Ovary (tissue), 9 donors: ENCODE data around the gene NSF. TPM values are rescaled to one million over a fixed set of nuclear protein-coding genes. Genes with fewer than 3 reads are reported as not detected.

Source experiments
- DNase-seq, 5 donors: peaks; one replicate each; pipeline ENCODE4 v3.0.0-alpha.2; 2019 to 2020
- H3K27ac ChIP-seq, 2 donors: fragments of 200-600 bp; one replicate each; pipeline versions ENCODE4 v1.5.1 to v1.8.0; 2019 to 2022
- H3K27me3 ChIP-seq: fragments of 200-600 bp; one replicate; pipeline ENCODE4 v1.8.0; 2022
- H3K36me3 ChIP-seq: fragments of 200-600 bp; sonication (generic); one replicate; pipeline ENCODE4 v1.5.1; 2019
- H3K4me1 ChIP-seq: one replicate; pipeline ENCODE4 v1.8.1; 2013; ENCODE audit warnings: mild to moderate bottlenecking, moderate library complexity; ENCODE audit not compliant: insufficient read depth
- H3K4me3 ChIP-seq: fragments of 200-600 bp; sonication (generic); one replicate; pipeline ENCODE4 v1.5.1; 2017
- H3K9me3 ChIP-seq, 2 donors: fragments of 200-600 bp in 1 of 2; sonication (generic) in 1 of 2; one replicate each; pipeline versions ENCODE4 v1.5.1 to v1.8.1; 2013 to 2019; ENCODE audit warnings: mild to moderate bottlenecking in 1 of 2, moderate library complexity in 1 of 2
- EP300 ChIP-seq: sonication (generic); formaldehyde crosslinking; IDR thresholded peaks from one replicate; pipeline ENCODE4 v1.6.1; 2017; ENCODE audit warnings: antibody characterized with exemption
- POLR2A ChIP-seq: fragments of 450-650 bp; IDR thresholded peaks from one replicate; pipeline ENCODE4 v1.6.1; 2017; ENCODE audit warnings: antibody characterized with exemption, mild to moderate bottlenecking, moderate library complexity
- WGBS, 3 donors: extraction: QIAGEN DNeasy Blood & Tissue Kit in 1 of 3; methylation state at CpG; one replicate each; pipeline versions ENCODE4 v1.1.5 to v1.1.7; 2013 to 2017; 5-methylcytosine and 5-hydroxymethylcytosine counted together
- intact Hi-C, 4 donors: fragments of 100-400 bp; cut with DNase I; formaldehyde crosslinking; loops; one replicate each; pipeline versions ENCODE4 v1.11.0 to v1.15.1; 2022 to 2023
- polyA plus RNA-seq, 2 donors: library from polyadenylated mRNA; stranded (reverse); fragments of 200-250 nt in 1 of 2; fragments of 350-450 nt in 1 of 2; fragmentation: Illumina TruSeq in 1 of 2; extraction: RNeasy Lipid Tissue Mini Kit (QIAGEN cat#74804) in 1 of 2; gene quantifications; one replicate each; pipeline ENCODE4 v1.2.3, GENCODE V29; 2013 to 2014
- total RNA-seq, 7 donors: library from RNA; depleted of rRNA in 2 of 7; stranded (reverse); fragments of >200 nt in 2 of 7; fragmentation: NEBNext Ultra II Directional in 3 of 7; extraction: Animal tissue kit (Norgen Biotek cat#: 25700) in 3 of 7; gene quantifications; one replicate each; pipeline versions ENCODE4 v1.1.0 to v1.2.4, GENCODE V29; 2016 to 2023
- TF ChIP-seq, protein P1 (sequence below), 3 donors: fragments of 450-650 bp in 2 of 3; fragments of 200-600 bp in 1 of 3; IDR thresholded peaks; one replicate each; pipeline versions ENCODE4 v1.5.1 to v1.8.0; 2016 to 2022; ENCODE audit warnings: antibody characterized with exemption in 3 of 3, mild to moderate bottlenecking in 1 of 3
- donor health status: DM: no; HTN: no; CAD: no; lungs with moderate emphysema.
- donor health status: DM: no; HTN: no; CAD: no.
- donor health status: Bipolar disorder and iron deficiency.
- donor health status: DM: yes; HTN: yes; CAD: no.
- donor health status: DM: no; HTN: no; CAD: no.
- donor health status: DM: yes; HTN: yes; CAD: no.

NSF gene
- total and polyA plus RNA-seq, 9 donors = 6.6 to 33.3 (median 19.6) TPM

DNA sequence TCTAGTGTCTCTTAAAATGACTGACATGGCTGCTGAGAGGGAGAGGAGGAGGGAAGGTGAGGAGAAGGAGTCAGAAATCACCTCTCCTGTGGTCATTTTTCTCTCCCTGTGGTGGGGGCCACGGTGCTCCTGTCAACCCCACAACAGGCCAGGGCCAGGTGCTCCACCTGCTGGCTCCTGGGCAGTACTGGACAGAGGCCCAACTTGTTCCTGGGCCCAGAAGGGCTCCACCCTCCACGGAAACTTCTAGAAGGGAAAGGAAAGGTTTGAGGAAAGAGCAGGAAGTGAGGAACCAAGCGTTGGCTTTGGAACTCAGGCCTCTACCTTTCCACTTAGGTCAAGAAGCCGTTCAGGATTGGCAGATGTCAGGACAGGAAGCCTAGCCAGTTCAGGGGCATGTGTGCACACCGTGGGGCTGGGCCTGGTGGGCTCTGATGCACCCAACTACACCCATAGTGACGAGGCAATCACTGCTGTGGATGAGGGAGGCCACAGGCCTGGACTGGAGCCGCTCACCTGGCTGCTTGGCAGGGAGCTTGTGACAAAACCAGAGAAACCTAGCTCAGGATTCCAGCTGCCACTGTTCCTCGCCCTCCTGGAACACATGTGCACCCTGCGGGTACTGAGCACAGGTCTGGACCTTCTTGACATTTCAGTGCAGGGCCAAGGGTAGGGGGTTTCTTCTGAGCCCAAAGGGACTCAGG lies 191.9 kb downstream of the NSF start:
- Histone ChIP-seq H3K27me3 (no peaks in the 10 kb centered on the region), H3K9me3 (no peaks in the 10 kb centered on the region), H3K36me3 (no peaks in the 10 kb centered on the region), H3K4me1 (no peaks in the 10 kb centered on the region), H3K27ac (no peak overlapping the region), H3K4me3 (no peak overlapping the region)
- DNase-seq = no peak
- WGBS, 3 donors = 73 to 81% (median 76%) methylated on average over 9 of the region's 9 CpGs
- intact Hi-C loops = no loop called here
- TF ChIP-seq POLR2A (no peak), EP300 (no peak)
- TF ChIP-seq, protein P1, sequence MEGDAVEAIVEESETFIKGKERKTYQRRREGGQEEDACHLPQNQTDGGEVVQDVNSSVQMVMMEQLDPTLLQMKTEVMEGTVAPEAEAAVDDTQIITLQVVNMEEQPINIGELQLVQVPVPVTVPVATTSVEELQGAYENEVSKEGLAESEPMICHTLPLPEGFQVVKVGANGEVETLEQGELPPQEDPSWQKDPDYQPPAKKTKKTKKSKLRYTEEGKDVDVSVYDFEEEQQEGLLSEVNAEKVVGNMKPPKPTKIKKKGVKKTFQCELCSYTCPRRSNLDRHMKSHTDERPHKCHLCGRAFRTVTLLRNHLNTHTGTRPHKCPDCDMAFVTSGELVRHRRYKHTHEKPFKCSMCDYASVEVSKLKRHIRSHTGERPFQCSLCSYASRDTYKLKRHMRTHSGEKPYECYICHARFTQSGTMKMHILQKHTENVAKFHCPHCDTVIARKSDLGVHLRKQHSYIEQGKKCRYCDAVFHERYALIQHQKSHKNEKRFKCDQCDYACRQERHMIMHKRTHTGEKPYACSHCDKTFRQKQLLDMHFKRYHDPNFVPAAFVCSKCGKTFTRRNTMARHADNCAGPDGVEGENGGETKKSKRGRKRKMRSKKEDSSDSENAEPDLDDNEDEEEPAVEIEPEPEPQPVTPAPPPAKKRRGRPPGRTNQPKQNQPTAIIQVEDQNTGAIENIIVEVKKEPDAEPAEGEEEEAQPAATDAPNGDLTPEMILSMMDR (IDR thresholded peaks at IDR 0.05) = no peak

DNA sequence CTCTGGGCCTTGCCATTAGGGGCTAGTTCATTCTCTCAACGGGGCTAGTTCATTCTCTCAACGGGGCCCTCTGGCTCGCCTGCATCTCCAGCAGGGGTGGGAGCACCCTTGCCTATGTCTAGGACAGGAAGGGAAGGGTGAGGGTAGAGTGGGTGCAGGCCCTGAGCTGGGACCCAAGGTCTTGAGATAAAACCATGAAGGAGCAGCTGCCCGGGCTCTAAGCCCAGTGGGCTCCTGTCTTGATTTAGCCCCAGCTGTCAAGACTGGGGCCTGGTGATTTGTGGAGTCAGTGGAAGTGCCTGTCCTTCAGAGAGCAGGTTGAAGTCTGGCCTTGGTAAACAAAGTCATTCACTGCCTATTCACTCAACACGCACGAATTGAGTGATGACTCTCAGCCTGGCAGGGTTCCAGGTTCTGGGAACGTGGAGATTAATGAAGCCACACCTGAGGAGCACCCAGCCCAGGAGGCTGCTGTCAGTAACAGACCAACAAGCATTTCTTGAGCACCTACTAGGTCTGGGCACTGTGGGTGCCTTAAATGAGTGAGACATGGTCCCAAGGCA lies 192.6 kb downstream of the NSF start:
- WGBS, 3 donors = 45 to 49% (median 49%) methylated on average over 7 of the region's 7 CpGs
- H3K9me3 ChIP-seq = no peaks in the 10 kb centered on the region
- no peak for DNase-seq
- H3K4me3 ChIP-seq = no peak overlapping the region
- H3K36me3 ChIP-seq = no peaks in the 10 kb centered on the region
- H3K27me3 ChIP-seq = no peaks in the 10 kb centered on the region
- intact Hi-C loops = no loop called here
- TF ChIP-seq EP300 = no peak
- TF ChIP-seq, protein P1 (IDR thresholded peaks at IDR 0.05) = no peak
- no peak for TF ChIP-seq POLR2A
- no peak overlapping the region for H3K27ac ChIP-seq
- H3K4me1 ChIP-seq = no peaks in the 10 kb centered on the region

DNA sequence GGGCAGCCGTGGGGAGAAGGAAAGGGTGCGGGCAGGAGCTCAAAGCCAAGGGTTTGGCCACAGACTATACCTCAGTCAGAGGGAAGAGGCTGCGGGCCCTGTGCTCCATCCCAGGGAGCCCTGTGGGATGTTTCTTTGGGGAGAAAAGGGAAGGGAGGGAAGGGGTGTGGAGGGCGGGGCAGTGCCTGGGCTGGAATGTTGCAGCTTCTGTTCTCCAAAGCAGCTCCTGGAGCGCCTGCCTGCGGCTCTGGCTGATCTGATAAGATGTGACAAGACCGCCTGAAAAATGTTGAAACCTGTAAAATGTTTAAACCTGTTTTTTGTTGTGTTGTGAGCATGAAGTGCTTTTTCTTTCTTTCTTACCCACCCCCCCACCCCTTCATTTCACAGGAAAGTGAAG lies 195.2 kb downstream of the NSF start:
- intact Hi-C loops = no loop called here
- TF ChIP-seq EP300 = no peak
- TF ChIP-seq, protein P1 (IDR thresholded peaks at IDR 0.05) = no peak
- no peak for TF ChIP-seq POLR2A
- H3K4me3 ChIP-seq = no peak overlapping the region
- WGBS, 3 donors = 39 to 46% (median 45%) methylated on average over 7 of the region's 7 CpGs
- no peak for DNase-seq
- no peak overlapping the region for H3K27ac ChIP-seq
- H3K27me3 ChIP-seq = no peaks in the 10 kb centered on the region
- H3K36me3 ChIP-seq = no peaks in the 10 kb centered on the region
- no peaks in the 10 kb centered on the region for H3K4me1 ChIP-seq
- no peaks in the 10 kb centered on the region for H3K9me3 ChIP-seq

DNA sequence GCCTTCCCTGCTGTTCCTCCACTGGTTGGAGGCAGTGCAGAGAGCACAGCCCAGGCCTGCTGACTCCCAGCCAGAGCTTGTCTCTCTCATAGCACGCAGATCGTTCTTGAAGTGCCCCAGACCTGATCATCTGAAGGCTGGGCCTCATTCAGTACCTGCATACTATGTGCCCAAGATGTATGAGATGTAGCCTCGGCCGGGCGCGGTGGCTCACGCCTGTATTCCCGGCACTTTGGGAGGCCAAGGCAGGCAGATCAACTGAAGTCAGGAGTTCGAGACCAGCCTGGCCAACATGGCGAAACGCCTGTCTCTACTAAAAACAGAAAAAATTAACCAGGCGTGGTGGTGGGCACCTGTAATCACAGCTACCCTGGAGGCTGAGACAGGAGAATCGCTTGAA lies 197.0 kb downstream of the NSF start:
- no peak overlapping the region for H3K27ac ChIP-seq
- H3K4me1 ChIP-seq = no peaks in the 10 kb centered on the region
- intact Hi-C loops = no loop called here
- no peaks in the 10 kb centered on the region for H3K27me3 ChIP-seq
- TF ChIP-seq POLR2A = no peak
- TF ChIP-seq EP300 = no peak
- TF ChIP-seq, protein P1 (IDR thresholded peaks at IDR 0.05) = no peak
- no peak overlapping the region for H3K4me3 ChIP-seq
- no peaks in the 10 kb centered on the region for H3K36me3 ChIP-seq
- DNase-seq = no peak
- WGBS, 3 donors = 87 to 93% (median 90%) methylated on average over 13 of the region's 13 CpGs
- no peaks in the 10 kb centered on the region for H3K9me3 ChIP-seq
